SK-N-SH (cell line): ENCODE data around the gene FOXE3.

ENCODE experiments used
- FOXJ3 ChIP-seq: sonication (generic); formaldehyde crosslinking; IDR thresholded peaks from 2 replicates; pipeline ENCODE4 v1.5.1; 2020; ENCODE audit warnings: mild to moderate bottlenecking, missing genetic modification reagents
- POLR2AphosphoS5 ChIP-seq: IDR thresholded peaks from 2 replicates; pipeline ENCODE4 v1.6.1; 2012; ENCODE audit warnings: low read depth, low read length
- RCOR1 ChIP-seq: fragments of 150-350 bp; IDR thresholded peaks from 2 replicates; pipeline ENCODE4 v1.6.1; 2017; ENCODE audit warnings: antibody characterized with exemption, low read length
- RFX5 ChIP-seq: IDR thresholded peaks from 2 replicates; pipeline ENCODE4 v1.6.1; 2012; ENCODE audit warnings: mild to moderate bottlenecking, improper control_type of control experiment, low read length
- SIN3A ChIP-seq: IDR thresholded peaks from 2 replicates; pipeline ENCODE4 v1.6.1; 2012; ENCODE audit warnings: low read depth, mild to moderate bottlenecking, low read length, moderate library complexity, borderline replicate concordance
- TAF1 ChIP-seq: IDR thresholded peaks from 2 replicates; pipeline ENCODE4 v1.6.1; 2012; ENCODE audit warnings: low read depth, mild to moderate bottlenecking, low read length, moderate library complexity, borderline replicate concordance
- TF ChIP-seq, protein P1 (sequence below): fragments of 200-600 bp; sonication (generic); IDR thresholded peaks from 2 replicates; pipeline ENCODE4 v1.6.1; 2017; ENCODE audit warnings: antibody characterized with exemption, mild to moderate bottlenecking, moderate library complexity
- TF ChIP-seq, protein P2 (sequence below): IDR thresholded peaks from 2 replicates; pipeline ENCODE4 v1.4.0; 2012; ENCODE audit warnings: low read depth
- TF ChIP-seq, protein P3 (sequence below): fragments of 150-350 bp; IDR thresholded peaks from 2 replicates; pipeline ENCODE4 v1.6.1; 2017; ENCODE audit warnings: antibody characterized with exemption, low read length, low read depth, borderline replicate concordance

DNA sequence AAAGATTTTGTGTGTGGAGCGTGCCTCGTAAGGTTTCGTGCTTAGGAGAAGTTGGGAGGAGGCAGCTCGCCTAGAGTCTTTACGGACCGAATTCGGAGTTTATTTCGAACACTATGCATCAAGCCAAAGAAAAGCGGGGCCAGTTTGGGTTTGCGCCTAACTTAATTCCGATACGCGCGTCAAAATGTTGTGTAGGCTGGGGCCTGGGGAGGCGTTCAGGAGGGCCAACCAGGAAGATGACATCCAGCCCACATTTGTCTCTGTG, 28.1 kb downstream of the FOXE3 start:
- no peak for TF ChIP-seq RFX5
- TF ChIP-seq, protein P1, sequence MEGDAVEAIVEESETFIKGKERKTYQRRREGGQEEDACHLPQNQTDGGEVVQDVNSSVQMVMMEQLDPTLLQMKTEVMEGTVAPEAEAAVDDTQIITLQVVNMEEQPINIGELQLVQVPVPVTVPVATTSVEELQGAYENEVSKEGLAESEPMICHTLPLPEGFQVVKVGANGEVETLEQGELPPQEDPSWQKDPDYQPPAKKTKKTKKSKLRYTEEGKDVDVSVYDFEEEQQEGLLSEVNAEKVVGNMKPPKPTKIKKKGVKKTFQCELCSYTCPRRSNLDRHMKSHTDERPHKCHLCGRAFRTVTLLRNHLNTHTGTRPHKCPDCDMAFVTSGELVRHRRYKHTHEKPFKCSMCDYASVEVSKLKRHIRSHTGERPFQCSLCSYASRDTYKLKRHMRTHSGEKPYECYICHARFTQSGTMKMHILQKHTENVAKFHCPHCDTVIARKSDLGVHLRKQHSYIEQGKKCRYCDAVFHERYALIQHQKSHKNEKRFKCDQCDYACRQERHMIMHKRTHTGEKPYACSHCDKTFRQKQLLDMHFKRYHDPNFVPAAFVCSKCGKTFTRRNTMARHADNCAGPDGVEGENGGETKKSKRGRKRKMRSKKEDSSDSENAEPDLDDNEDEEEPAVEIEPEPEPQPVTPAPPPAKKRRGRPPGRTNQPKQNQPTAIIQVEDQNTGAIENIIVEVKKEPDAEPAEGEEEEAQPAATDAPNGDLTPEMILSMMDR = no peak
- TF ChIP-seq, protein P2, sequence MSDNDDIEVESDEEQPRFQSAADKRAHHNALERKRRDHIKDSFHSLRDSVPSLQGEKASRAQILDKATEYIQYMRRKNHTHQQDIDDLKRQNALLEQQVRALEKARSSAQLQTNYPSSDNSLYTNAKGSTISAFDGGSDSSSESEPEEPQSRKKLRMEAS = no peak
- TF ChIP-seq, protein P3, sequence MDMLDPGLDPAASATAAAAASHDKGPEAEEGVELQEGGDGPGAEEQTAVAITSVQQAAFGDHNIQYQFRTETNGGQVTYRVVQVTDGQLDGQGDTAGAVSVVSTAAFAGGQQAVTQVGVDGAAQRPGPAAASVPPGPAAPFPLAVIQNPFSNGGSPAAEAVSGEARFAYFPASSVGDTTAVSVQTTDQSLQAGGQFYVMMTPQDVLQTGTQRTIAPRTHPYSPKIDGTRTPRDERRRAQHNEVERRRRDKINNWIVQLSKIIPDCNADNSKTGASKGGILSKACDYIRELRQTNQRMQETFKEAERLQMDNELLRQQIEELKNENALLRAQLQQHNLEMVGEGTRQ = no peak
- TF ChIP-seq TAF1 = no peak
- TF ChIP-seq SIN3A = no peak
- no peak for TF ChIP-seq POLR2AphosphoS5
- TF ChIP-seq FOXJ3 (CRISPR knock-in tag) = no peak
- TF ChIP-seq RCOR1 = no peak
